SK-N-SH (cell line): ENCODE results near the gene LTBR. TPM values are rescaled to one million over a fixed set of nuclear protein-coding genes. Genes with fewer than 3 reads are reported as not detected.
"Not testable (repeated sequence)": the region's sequence is repeated elsewhere in the genome, so short reads cannot be mapped to it uniquely, and the experiment has no call there.

Experiments used
- CTCF ChIA-PET: fragments of 300-600, 350-600 bp; formaldehyde crosslinking; extraction: SDS; loops from one replicate; lab custom pipeline; 2021; lab: Yijun Ruan, JAX
- POLR2A ChIA-PET: fragments of 350-600 bp; sonication (Branson Sonifier 250); formaldehyde crosslinking; extraction: SDS; loops from one replicate; lab custom pipeline; 2020; ENCODE audit warnings: antibody characterized with exemption, inconsistent platforms; lab: Yijun Ruan, JAX
- DNase-seq: peaks from one replicate; pipeline ENCODE4 v3.0.0; 2012
- H2AFZ ChIP-seq: fragments of 200-600 bp; sonication (generic); 2 replicates; pipeline ENCODE4 v1.8.1; 2016; ENCODE audit warnings: antibody characterized with exemption, mild to moderate bottlenecking, low read depth
- H3F3A ChIP-seq: fragments of 200-600 bp; sonication (generic); replicated peaks from 2 replicates; pipeline ENCODE3; 2016; ENCODE audit warnings: antibody characterized with exemption, mild to moderate bottlenecking; ENCODE audit not compliant: insufficient read depth
- H3K27ac ChIP-seq, 2 experiments: fragments of 200-500 bp in 1 of 2; fragments of 200-600 bp in 1 of 2; sonication (Bioruptor generic) in 1 of 2; sonication (generic), shearing (Covaris generic) in 1 of 2; 2 replicates each; pipeline versions ENCODE4 v1.5.1 to v1.6.1; 2014 to 2016; ENCODE audit warnings: low read depth in 2 of 2, inconsistent platforms in 1 of 2, low read length in 1 of 2, mild to moderate bottlenecking in 1 of 2, mixed read lengths in 1 of 2
- H3K27me3 ChIP-seq: fragments of 200-600 bp; sonication (generic), shearing (Covaris generic); 2 replicates; pipeline ENCODE4 v1.6.1; 2016; ENCODE audit warnings: mixed run types; ENCODE audit not compliant: insufficient read depth
- H3K36me3 ChIP-seq, 2 experiments: fragments of 200-500 bp in 1 of 2; fragments of 200-600 bp in 1 of 2; sonication (Bioruptor generic) in 1 of 2; sonication (generic) in 1 of 2; replicated peaks in 1 of 2; 2 replicates each; pipeline versions ENCODE3 to v1.5.1; 2014 to 2016; ENCODE audit warnings: low read length in 1 of 2, mild to moderate bottlenecking in 1 of 2; ENCODE audit not compliant: insufficient read depth in 2 of 2, control insufficient read depth in 1 of 2
- H3K4me1 ChIP-seq, 2 experiments: fragments of 200-500 bp in 1 of 2; fragments of 200-600 bp in 1 of 2; sonication (Bioruptor generic) in 1 of 2; sonication (generic), shearing (Covaris generic) in 1 of 2; 2 replicates each; pipeline versions ENCODE4 v1.5.1 to v1.6.1; 2014 to 2016; ENCODE audit warnings: low read depth in 1 of 2, low read length in 1 of 2, mixed run types in 1 of 2; ENCODE audit not compliant: insufficient read depth in 2 of 2, control insufficient read depth in 1 of 2
- H3K4me2 ChIP-seq: fragments of 200-600 bp; sonication (generic), shearing (Covaris generic); 2 replicates; pipeline ENCODE4 v1.6.1; 2017; ENCODE audit warnings: mixed run types
- H3K4me3 ChIP-seq, 2 experiments: fragments of 200-500 bp in 1 of 2; fragments of 200-600 bp in 1 of 2; sonication (Bioruptor generic) in 1 of 2; sonication (generic), shearing (Covaris generic) in 1 of 2; 2 replicates each; pipeline versions ENCODE4 v1.5.1 to v1.8.1; 2014 to 2016; ENCODE audit warnings: low read depth in 2 of 2, inconsistent platforms in 1 of 2, low read length in 1 of 2, mild to moderate bottlenecking in 1 of 2, mixed read lengths in 1 of 2, moderate library complexity in 1 of 2
- H3K79me2 ChIP-seq: fragments of 200-600 bp; sonication (generic); 2 replicates; pipeline ENCODE4 v1.8.1; 2017; ENCODE audit warnings: mild to moderate bottlenecking; ENCODE audit not compliant: insufficient read depth
- H3K9ac ChIP-seq: fragments of 200-600 bp; sonication (generic); 2 replicates; pipeline ENCODE4 v1.6.1; 2017; ENCODE audit warnings: mixed run types
- H3K9me2 ChIP-seq: fragments of 200-600 bp; sonication (generic); 2 replicates; pipeline ENCODE4 v1.6.1; 2017; ENCODE audit warnings: mixed run types
- H3K9me3 ChIP-seq: fragments of 200-600 bp; sonication (generic); 2 replicates; pipeline ENCODE4 v1.6.1; 2017; ENCODE audit warnings: mixed run types, mild to moderate bottlenecking, moderate library complexity
- H4K20me1 ChIP-seq: fragments of 200-600 bp; sonication (generic); 2 replicates; pipeline ENCODE4 v1.6.1; 2017; ENCODE audit warnings: mild to moderate bottlenecking, mixed run types; ENCODE audit not compliant: insufficient read depth
- EZH2phosphoT487 ChIP-seq: fragments of 200-600 bp; sonication (generic); IDR thresholded peaks from 2 replicates; pipeline ENCODE4 v1.6.1; 2017; ENCODE audit warnings: low read depth, mixed run types, mild to moderate bottlenecking, antibody characterized with exemption, moderate library complexity, borderline replicate concordance
- FOXM1 ChIP-seq: IDR thresholded peaks from 2 replicates; pipeline ENCODE4 v1.4.0; 2012; ENCODE audit warnings: low read depth, mild to moderate bottlenecking
- GABPA ChIP-seq: IDR thresholded peaks from 2 replicates; pipeline ENCODE4 v1.4.0; 2012; ENCODE audit warnings: low read depth, mild to moderate bottlenecking
- JUND ChIP-seq: IDR thresholded peaks from 2 replicates; pipeline ENCODE4 v1.4.0; 2012
- MEF2A ChIP-seq: IDR thresholded peaks from 2 replicates; pipeline ENCODE4 v1.4.0; 2012; ENCODE audit warnings: low read depth, borderline replicate concordance
- POLR2AphosphoS5 ChIP-seq: IDR thresholded peaks from 2 replicates; pipeline ENCODE4 v1.6.1; 2012; ENCODE audit warnings: low read depth, low read length
- RCOR1 ChIP-seq: fragments of 150-350 bp; IDR thresholded peaks from 2 replicates; pipeline ENCODE4 v1.6.1; 2017; ENCODE audit warnings: antibody characterized with exemption, low read length
- RFX5 ChIP-seq: IDR thresholded peaks from 2 replicates; pipeline ENCODE4 v1.6.1; 2012; ENCODE audit warnings: mild to moderate bottlenecking, improper control_type of control experiment, low read length
- SIN3A ChIP-seq: IDR thresholded peaks from 2 replicates; pipeline ENCODE4 v1.6.1; 2012; ENCODE audit warnings: low read depth, mild to moderate bottlenecking, low read length, moderate library complexity, borderline replicate concordance
- SMC3 ChIP-seq: IDR thresholded peaks from 2 replicates; pipeline ENCODE4 v1.6.1; 2012; ENCODE audit warnings: low read depth, low read length, improper control_type of control experiment
- TCF12 ChIP-seq: IDR thresholded peaks from 2 replicates; pipeline ENCODE4 v1.4.0; 2012
- TEAD4 ChIP-seq: IDR thresholded peaks from 2 replicates; pipeline ENCODE4 v1.4.0; 2012; ENCODE audit warnings: mild to moderate bottlenecking, borderline replicate concordance; ENCODE audit not compliant: insufficient read depth
- ZBTB33 ChIP-seq: IDR thresholded peaks from 2 replicates; pipeline ENCODE4 v1.4.0; 2012; ENCODE audit warnings: low read depth, borderline replicate concordance
- WGBS: methylation state at CpG from one replicate; pipeline ENCODE4 v1.1.6; 2017; ENCODE audit warnings: low lambda C conversion rate; 5-methylcytosine and 5-hydroxymethylcytosine counted together
- polyA plus RNA-seq, 3 experiments: library from polyadenylated mRNA; depleted of rRNA; stranded (reverse); fragments of >200 nt; gene quantifications; 2 replicates each; pipeline ENCODE4 v1.2.3, GENCODE V29; 2012

Gene LTBR
- polyA plus RNA-seq, 1 of the 3 experiments (the other 2 are of a cell fraction), result 0.12 TPM

- CTCF ChIA-PET, result interaction anchor here (1.0 to 1.2 kb wide), 2 partner anchors 82 to 195 kb away, joined by 3 read pairs; no protein-coding TSS in a partner anchor
- Histone ChIP-seq H3K36me3 (no peaks in the 10 kb centered on the region), H3K4me2 (peak overlapping the region; percentile 88)
- TF ChIP-seq SIN3A, result no peak
- no peak for TF ChIP-seq EZH2phosphoT487
- TF ChIP-seq, all 33 proteins: peak for 0
- DNase-seq, result no peak
- peaks cover 55% of the 10 kb centered on the region for H3K79me2 ChIP-seq
- peak overlapping the region; percentile 82; the same call in 1 of the 2 replicates for H2AFZ ChIP-seq
- peaks cover 27 to 35% of the 10 kb centered on the region in 2 experiments; a peak in 3 of 4 replicates for H3K4me1 ChIP-seq
- H3K27ac ChIP-seq, result peak overlapping the region; percentile 88 to 100
- H3K27me3 ChIP-seq, result no peaks in the 10 kb centered on the region
- H3K9me3 ChIP-seq, result no peaks in the 10 kb centered on the region
- H3K4me3 ChIP-seq, result peak overlapping the region; percentile 77 to 99
- 56% methylated on average over 7 of the region's 7 CpGs for WGBS
- H3K9ac ChIP-seq, result peak overlapping the region; percentile 99
- POLR2A ChIA-PET, result no interaction called here
- peaks cover 7% of the 10 kb centered on the region; the same call in 1 of the 2 replicates for H4K20me1 ChIP-seq
- H3K9me2 ChIP-seq, result no peaks in the 10 kb centered on the region
- peaks cover 7% of the 10 kb centered on the region for H3F3A ChIP-seq
These were observed 41.6 kb upstream of the LTBR start for GRCh38 chr12:6342140-6342889.

DNA sequence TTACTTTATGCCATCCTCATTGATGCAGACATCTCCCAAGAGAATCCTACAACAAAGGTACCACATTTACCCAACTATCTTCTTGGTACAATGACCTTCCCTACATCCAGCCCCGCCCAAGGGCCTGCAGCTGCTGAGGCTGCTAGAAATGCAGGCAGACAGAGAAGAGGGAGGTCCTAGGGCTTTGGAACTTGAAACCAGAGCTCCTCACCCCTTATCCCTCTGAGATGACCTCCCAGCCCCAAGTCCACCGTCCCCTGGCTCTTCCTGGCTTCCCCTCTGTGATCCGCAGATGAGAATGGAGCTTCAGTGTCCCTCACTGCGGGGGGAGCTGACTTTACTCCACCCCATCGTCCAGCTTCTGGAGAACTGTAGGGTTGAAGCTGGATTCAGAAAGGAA, 40.4 kb upstream of the LTBR start:
- Histone ChIP-seq H4K20me1 (peaks cover 7% of the 10 kb centered on the region; the same call in 1 of the 2 replicates), H3K36me3 (no peaks in the 10 kb centered on the region), H3K79me2 (peaks cover 43% of the 10 kb centered on the region), H3K27me3 (no peaks in the 10 kb centered on the region), H3K9ac (no peak overlapping the region), H3K9me2 (no peaks in the 10 kb centered on the region), H2AFZ (no peak overlapping the region), H3K27ac (no peak overlapping the region), H3K4me2 (no peak overlapping the region), H3K9me3 (no peaks in the 10 kb centered on the region), H3K4me1 (peaks cover 24 to 29% of the 10 kb centered on the region in 2 experiments; a peak in 3 of 4 replicates), H3K4me3 (no peak overlapping the region), H3F3A (no peaks in the 10 kb centered on the region)
- ChIA-PET POLR2A (no interaction called here), CTCF (interaction anchor here (1.0 kb wide), 1 partner anchor 64 kb away, joined by 3 read pairs; no protein-coding TSS in a partner anchor)
- 81% methylated on average over 5 of the region's 5 CpGs for WGBS
- no peak for TF ChIP-seq JUND
- no peak for TF ChIP-seq RCOR1
- TF ChIP-seq RFX5, result no peak
- no peak for TF ChIP-seq MEF2A
- TF ChIP-seq FOXM1, result no peak
- no peak for TF ChIP-seq ZBTB33
- TF ChIP-seq POLR2AphosphoS5, result no peak
- no peak for TF ChIP-seq EZH2phosphoT487
- no peak for TF ChIP-seq TCF12
- no peak for TF ChIP-seq TEAD4
- no peak for TF ChIP-seq SMC3
- TF ChIP-seq GABPA, result no peak
- DNase-seq, result no peak

GRCh38 chr12:6344101-6344660, 39.8 kb upstream of the LTBR start:
- Histone ChIP-seq H3K79me2 (peaks cover 36% of the 10 kb centered on the region), H3K4me1 (peaks cover 22 to 23% of the 10 kb centered on the region in 2 experiments; a peak in 3 of 4 replicates)
- H3K36me3 ChIP-seq, H3K27ac ChIP-seq, POLR2A ChIA-PET, H3K9me2 ChIP-seq, H4K20me1 ChIP-seq, H3K4me2 ChIP-seq, H3K27me3 ChIP-seq, H3K9me3 ChIP-seq, H3K4me3 ChIP-seq, H3K9ac ChIP-seq, H2AFZ ChIP-seq, DNase-seq, H3F3A ChIP-seq: not testable (repeated sequence)
- 93% methylated on average over 11 of the region's 11 CpGs for WGBS
- CTCF ChIA-PET, result interaction anchor here (1.0 kb wide), 1 partner anchor 65 kb away, joined by 3 read pairs; no protein-coding TSS in a partner anchor
